PC-9 (cell line): ENCODE measurements around the gene AIG1. TPM values are rescaled to one million over a fixed set of nuclear protein-coding genes. Genes with fewer than 3 reads are reported as not detected.

ENCODE experiments used
- BruUV-seq: library from RNA; stranded (reverse); fragments of 400-500 nt; replicated peaks from 2 replicates; lab custom pipeline; 2021; lab: Mats Ljungman, UMichigan
- CTCF ChIA-PET: fragments of 300-600 bp; sonication (Branson Sonifier 250); formaldehyde crosslinking; loops from one replicate; lab custom pipeline; 2022; ENCODE audit warnings: antibody characterized with exemption; lab: Charles Lee
- POLR2A ChIA-PET: fragments of 300-600 bp; sonication (Branson Sonifier 250); formaldehyde crosslinking; loops from one replicate; lab custom pipeline; 2022; ENCODE audit warnings: antibody characterized with exemption; ENCODE audit not compliant: unreplicated experiment; lab: Charles Lee
- DNase-seq, 2 experiments: peaks; one replicate each; pipeline versions ENCODE4 v3.0.0 to v3.0.0-alpha.2; 2015 to 2022; ENCODE audit warnings: mixed read lengths in 1 of 2
- H2AFZ ChIP-seq: fragments of 200-600 bp; sonication (generic); 2 replicates; pipeline ENCODE4 v1.8.1; 2017; ENCODE audit warnings: antibody characterized with exemption
- H3F3A ChIP-seq: fragments of 200-600 bp; sonication (generic); 2 replicates; pipeline ENCODE4 v1.8.1; 2017; ENCODE audit warnings: antibody characterized with exemption, mild to moderate bottlenecking, low read depth; ENCODE audit not compliant: insufficient read depth
- H3K27ac ChIP-seq: fragments of 200-600 bp; sonication (generic); 2 replicates; pipeline ENCODE4 v1.6.1; 2016; ENCODE audit warnings: mixed run types
- H3K27me3 ChIP-seq: fragments of 200-600 bp; sonication (generic); 2 replicates; pipeline ENCODE4 v1.6.1; 2016; ENCODE audit warnings: low read depth, mixed run types; ENCODE audit not compliant: insufficient read depth
- H3K36me3 ChIP-seq: fragments of 200-600 bp; sonication (generic); 2 replicates; pipeline ENCODE4 v1.6.1; 2016; ENCODE audit warnings: low read depth, mixed run types
- H3K4me1 ChIP-seq: fragments of 200-600 bp; sonication (generic); replicated peaks from 2 replicates; pipeline ENCODE4 v1.6.1; 2016; ENCODE audit warnings: mixed run types; ENCODE audit not compliant: insufficient read depth
- H3K4me2 ChIP-seq: fragments of 200-600 bp; sonication (generic); 2 replicates; pipeline ENCODE4 v1.6.1; 2017; ENCODE audit warnings: mixed run types
- H3K4me3 ChIP-seq: fragments of 200-600 bp; sonication (generic); 2 replicates; pipeline ENCODE4 v1.6.1; 2016; ENCODE audit warnings: mixed run types
- H3K79me2 ChIP-seq: fragments of 200-600 bp; sonication (generic); 2 replicates; pipeline ENCODE4 v1.6.1; 2017; ENCODE audit warnings: low read depth, mixed run types
- H3K9me2 ChIP-seq: fragments of 200-600 bp; sonication (generic); 2 replicates; pipeline ENCODE4 v1.8.1; 2017; ENCODE audit warnings: mild to moderate bottlenecking; ENCODE audit not compliant: insufficient read depth
- H3K9me3 ChIP-seq: fragments of 200-600 bp; sonication (generic); 2 replicates; pipeline ENCODE4 v1.8.1; 2016; ENCODE audit warnings: low read depth; ENCODE audit not compliant: insufficient read depth
- H4K20me1 ChIP-seq: fragments of 200-600 bp; sonication (generic); 2 replicates; pipeline ENCODE4 v1.8.1; 2017; ENCODE audit not compliant: insufficient read depth
- EZH2 ChIP-seq: fragments of 200-600 bp; sonication (generic); IDR thresholded peaks from 2 replicates; pipeline ENCODE4 v1.8.0; 2017; ENCODE audit warnings: antibody characterized with exemption, low read depth
- intact Hi-C: fragments of 100-400 bp; cut with micrococcal nuclease; formaldehyde crosslinking; loops from one replicate; pipeline ENCODE4 v1.10.0; 2022; ENCODE audit not compliant: unreplicated experiment
- total RNA-seq: library from RNA; stranded (reverse); gene quantifications from 2 replicates; pipeline ENCODE4 v1.2.3, GENCODE V29; 2021
- TF ChIP-seq, protein P1 (sequence below): fragments of 200-600 bp; sonication (generic); conservative IDR thresholded peaks from 2 replicates; pipeline ENCODE4 v1.6.1; 2017; ENCODE audit warnings: mixed run types, antibody characterized with exemption, mild to moderate bottlenecking, moderate library complexity

AIG1 gene
- total RNA-seq, 1 experiment from 2014 or later: 37.7 TPM

DNA sequence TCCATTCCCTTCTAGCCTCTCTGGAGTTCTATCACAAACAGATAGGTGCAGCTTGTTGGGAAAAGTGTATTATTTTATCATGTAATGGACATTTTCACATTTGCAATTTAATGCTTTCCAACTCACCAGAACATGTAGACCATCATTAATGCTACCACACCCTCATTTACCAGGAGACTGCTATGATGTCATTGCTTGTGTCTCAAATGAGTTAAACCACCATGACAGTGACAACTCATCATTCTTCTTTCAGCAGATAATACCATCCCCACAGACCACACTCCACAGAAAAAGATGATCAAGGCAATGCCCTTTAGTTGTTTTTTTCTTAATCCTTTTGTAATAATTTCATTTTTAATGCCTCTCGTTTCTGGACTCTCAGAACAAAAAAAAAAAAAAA is 168.7 kb downstream of the AIG1 start:
- H4K20me1 ChIP-seq: no peaks in the 10 kb centered on the region
- no peak overlapping the region for H2AFZ ChIP-seq
- DNase-seq: no peak
- TF ChIP-seq, protein P1, sequence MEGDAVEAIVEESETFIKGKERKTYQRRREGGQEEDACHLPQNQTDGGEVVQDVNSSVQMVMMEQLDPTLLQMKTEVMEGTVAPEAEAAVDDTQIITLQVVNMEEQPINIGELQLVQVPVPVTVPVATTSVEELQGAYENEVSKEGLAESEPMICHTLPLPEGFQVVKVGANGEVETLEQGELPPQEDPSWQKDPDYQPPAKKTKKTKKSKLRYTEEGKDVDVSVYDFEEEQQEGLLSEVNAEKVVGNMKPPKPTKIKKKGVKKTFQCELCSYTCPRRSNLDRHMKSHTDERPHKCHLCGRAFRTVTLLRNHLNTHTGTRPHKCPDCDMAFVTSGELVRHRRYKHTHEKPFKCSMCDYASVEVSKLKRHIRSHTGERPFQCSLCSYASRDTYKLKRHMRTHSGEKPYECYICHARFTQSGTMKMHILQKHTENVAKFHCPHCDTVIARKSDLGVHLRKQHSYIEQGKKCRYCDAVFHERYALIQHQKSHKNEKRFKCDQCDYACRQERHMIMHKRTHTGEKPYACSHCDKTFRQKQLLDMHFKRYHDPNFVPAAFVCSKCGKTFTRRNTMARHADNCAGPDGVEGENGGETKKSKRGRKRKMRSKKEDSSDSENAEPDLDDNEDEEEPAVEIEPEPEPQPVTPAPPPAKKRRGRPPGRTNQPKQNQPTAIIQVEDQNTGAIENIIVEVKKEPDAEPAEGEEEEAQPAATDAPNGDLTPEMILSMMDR: no peak
- TF ChIP-seq EZH2: no peak
- no peaks in the 10 kb centered on the region for H3K4me1 ChIP-seq
- ChIA-PET CTCF (no interaction called here), POLR2A (no interaction called here)
- H3K27me3 ChIP-seq: no peaks in the 10 kb centered on the region
- no peaks in the 10 kb centered on the region for H3K36me3 ChIP-seq
- H3F3A ChIP-seq: no peaks in the 10 kb centered on the region
- BruUV-seq: no TSS peak
- no peaks in the 10 kb centered on the region for H3K79me2 ChIP-seq
- no peak overlapping the region for H3K4me3 ChIP-seq
- intact Hi-C loops: no loop called here
- H3K9me3 ChIP-seq: no peaks in the 10 kb centered on the region
- H3K27ac ChIP-seq: no peak overlapping the region
- no peaks in the 10 kb centered on the region for H3K9me2 ChIP-seq
- no peak overlapping the region for H3K4me2 ChIP-seq

DNA sequence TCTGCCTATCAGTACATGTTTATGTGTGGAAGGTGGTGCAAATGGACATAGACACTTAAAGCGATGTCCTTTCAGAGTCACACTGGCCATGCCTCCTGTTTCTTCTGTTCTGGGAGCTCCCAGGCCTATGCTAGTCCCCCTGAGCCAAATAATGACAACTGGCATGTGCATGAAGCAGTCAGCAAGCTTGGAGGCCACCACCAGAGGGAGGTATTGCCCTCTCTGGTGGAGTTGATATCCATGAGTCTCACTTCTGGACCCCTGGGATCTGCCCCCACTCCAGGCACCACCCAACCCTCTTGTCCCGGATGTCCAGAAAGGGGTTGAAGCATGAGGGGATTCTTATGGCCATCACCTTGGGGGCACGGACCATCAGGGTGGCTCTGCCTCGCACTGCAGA is 172.2 kb downstream of the AIG1 start:
- Histone ChIP-seq H3K4me1 (no peaks in the 10 kb centered on the region), H3K79me2 (no peaks in the 10 kb centered on the region), H3K4me2 (no peak overlapping the region), H2AFZ (no peak overlapping the region), H3K9me3 (no peaks in the 10 kb centered on the region), H3K9me2 (no peaks in the 10 kb centered on the region), H3K27me3 (no peaks in the 10 kb centered on the region), H3K36me3 (no peaks in the 10 kb centered on the region), H3K4me3 (no peak overlapping the region), H4K20me1 (no peaks in the 10 kb centered on the region), H3F3A (no peaks in the 10 kb centered on the region), H3K27ac (no peak overlapping the region)
- no TSS peak for BruUV-seq
- peak in 1 of 2 experiments; percentile 26 for DNase-seq
- TF ChIP-seq, protein P1: peak; percentile 78
- no peak for TF ChIP-seq EZH2
- intact Hi-C loops: loop anchor here (1.0 kb wide), 1 partner anchor 194 kb away; no protein-coding TSS in a partner anchor
- ChIA-PET POLR2A (interaction anchor here (0.6 to 0.7 kb wide), 2 partner anchors 832 to 870 kb away, joined by 4 to 5 read pairs; no protein-coding TSS in a partner anchor), CTCF (interaction anchor here (0.6 kb wide), 1 partner anchor 669 kb away, joined by 4 read pairs; no protein-coding TSS in a partner anchor)

DNA sequence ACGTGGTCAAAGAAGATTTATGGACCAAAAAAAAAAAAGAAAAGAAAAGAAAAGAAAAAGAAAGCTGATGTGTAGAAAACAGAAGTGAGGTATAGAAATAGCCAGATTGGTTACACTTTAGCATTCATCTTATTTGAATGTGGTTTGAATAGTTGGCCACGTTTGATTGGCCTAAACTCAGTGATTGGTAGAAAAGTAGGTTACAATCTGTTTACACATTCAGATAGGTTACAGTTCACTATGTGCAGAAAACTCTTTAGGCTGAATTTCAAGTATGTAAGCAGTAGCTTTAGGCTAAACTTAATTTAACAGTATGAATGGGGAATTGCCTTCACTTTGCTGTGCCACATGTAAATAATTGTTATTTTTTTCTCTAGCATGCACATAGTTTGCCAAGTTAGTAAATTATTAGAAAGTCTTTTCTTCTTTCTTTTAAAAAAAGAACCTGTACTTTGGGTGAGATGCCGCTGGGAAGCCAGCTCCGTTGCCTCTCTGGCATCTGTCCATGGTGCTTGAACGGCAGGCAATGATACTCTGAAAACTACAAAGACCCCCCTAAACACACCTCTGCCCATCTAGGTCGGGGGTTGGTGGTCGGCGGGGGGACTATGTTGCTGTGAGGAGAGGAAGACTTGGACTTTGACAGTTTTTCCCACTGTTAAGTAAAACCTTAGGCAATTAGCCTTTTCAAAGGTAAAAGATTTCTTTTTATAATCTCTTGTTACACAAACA is 173.0 kb downstream of the AIG1 start:
- H3K4me3 ChIP-seq: no peak overlapping the region
- H3K27me3 ChIP-seq: no peaks in the 10 kb centered on the region
- intact Hi-C loops: loop anchor here (1.0 kb wide), 1 partner anchor 194 kb away; no protein-coding TSS in a partner anchor
- BruUV-seq: no TSS peak
- no peaks in the 10 kb centered on the region for H3K4me1 ChIP-seq
- no peak overlapping the region for H3K4me2 ChIP-seq
- no peak for DNase-seq
- no peaks in the 10 kb centered on the region for H3K36me3 ChIP-seq
- ChIA-PET CTCF (no interaction called here), POLR2A (no interaction called here)
- no peak overlapping the region for H3K27ac ChIP-seq
- H4K20me1 ChIP-seq: no peaks in the 10 kb centered on the region
- H3K79me2 ChIP-seq: no peaks in the 10 kb centered on the region
- no peaks in the 10 kb centered on the region for H3K9me3 ChIP-seq
- H2AFZ ChIP-seq: no peak overlapping the region
- no peaks in the 10 kb centered on the region for H3F3A ChIP-seq
- H3K9me2 ChIP-seq: no peaks in the 10 kb centered on the region
- TF ChIP-seq, protein P1: no peak
